HL-60 (cell line): ENCODE measurements around the gene RHBDD3.

ENCODE experiments used
- POLR2AphosphoS5 ChIP-seq: IDR thresholded peaks from 2 replicates; pipeline ENCODE4 v1.6.1; 2012; ENCODE audit warnings: low read depth
- TF ChIP-seq, protein P1 (sequence below): IDR thresholded peaks from one replicate; pipeline ENCODE4 v1.5.1; 2011; ENCODE audit warnings: low read length, control low read depth, inconsistent platforms; ENCODE audit not compliant: insufficient read depth
- TF ChIP-seq, protein P2 (sequence below): IDR thresholded peaks from 2 replicates; pipeline ENCODE4 v1.6.1; 2012; ENCODE audit warnings: low read depth; ENCODE audit not compliant: insufficient replicate concordance

DNA sequence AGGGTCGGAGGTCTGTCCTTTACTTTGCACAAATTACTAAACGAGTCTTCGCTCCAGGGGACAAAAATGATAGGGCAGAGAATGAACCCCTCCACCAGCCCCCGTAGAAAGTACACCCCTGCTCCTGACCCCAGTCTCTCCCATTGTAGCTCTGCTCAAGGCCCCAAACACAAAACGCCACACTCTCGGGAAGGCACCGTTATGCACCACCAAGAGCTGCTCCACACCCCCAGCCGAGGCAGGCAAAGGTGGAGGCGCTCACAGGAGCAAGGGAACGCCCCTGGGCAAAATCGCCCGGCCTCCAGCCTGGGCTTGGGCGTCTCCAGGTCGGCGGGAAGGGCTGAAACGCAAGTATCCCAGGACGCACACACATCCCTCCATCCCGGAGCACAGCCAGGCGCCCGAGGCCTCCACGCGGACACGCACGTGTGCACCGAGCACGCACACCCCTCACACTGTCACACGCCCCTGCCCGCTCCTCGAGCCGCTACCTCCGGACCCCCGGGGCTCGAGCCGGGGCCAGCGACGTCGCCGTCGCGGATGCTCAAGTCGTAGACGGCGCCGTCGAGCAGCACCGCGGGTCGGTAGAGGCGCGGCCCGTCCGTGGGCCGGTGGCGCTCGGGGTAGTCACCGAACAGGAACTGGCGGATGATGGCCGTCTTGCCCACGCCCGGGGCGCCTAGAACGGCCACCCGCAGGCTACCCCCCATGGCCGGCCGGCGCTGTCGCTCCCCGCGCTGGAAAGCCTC lies 46.9 kb upstream of the RHBDD3 start:
- TF ChIP-seq, protein P1, sequence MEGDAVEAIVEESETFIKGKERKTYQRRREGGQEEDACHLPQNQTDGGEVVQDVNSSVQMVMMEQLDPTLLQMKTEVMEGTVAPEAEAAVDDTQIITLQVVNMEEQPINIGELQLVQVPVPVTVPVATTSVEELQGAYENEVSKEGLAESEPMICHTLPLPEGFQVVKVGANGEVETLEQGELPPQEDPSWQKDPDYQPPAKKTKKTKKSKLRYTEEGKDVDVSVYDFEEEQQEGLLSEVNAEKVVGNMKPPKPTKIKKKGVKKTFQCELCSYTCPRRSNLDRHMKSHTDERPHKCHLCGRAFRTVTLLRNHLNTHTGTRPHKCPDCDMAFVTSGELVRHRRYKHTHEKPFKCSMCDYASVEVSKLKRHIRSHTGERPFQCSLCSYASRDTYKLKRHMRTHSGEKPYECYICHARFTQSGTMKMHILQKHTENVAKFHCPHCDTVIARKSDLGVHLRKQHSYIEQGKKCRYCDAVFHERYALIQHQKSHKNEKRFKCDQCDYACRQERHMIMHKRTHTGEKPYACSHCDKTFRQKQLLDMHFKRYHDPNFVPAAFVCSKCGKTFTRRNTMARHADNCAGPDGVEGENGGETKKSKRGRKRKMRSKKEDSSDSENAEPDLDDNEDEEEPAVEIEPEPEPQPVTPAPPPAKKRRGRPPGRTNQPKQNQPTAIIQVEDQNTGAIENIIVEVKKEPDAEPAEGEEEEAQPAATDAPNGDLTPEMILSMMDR: no peak
- TF ChIP-seq, protein P2, sequence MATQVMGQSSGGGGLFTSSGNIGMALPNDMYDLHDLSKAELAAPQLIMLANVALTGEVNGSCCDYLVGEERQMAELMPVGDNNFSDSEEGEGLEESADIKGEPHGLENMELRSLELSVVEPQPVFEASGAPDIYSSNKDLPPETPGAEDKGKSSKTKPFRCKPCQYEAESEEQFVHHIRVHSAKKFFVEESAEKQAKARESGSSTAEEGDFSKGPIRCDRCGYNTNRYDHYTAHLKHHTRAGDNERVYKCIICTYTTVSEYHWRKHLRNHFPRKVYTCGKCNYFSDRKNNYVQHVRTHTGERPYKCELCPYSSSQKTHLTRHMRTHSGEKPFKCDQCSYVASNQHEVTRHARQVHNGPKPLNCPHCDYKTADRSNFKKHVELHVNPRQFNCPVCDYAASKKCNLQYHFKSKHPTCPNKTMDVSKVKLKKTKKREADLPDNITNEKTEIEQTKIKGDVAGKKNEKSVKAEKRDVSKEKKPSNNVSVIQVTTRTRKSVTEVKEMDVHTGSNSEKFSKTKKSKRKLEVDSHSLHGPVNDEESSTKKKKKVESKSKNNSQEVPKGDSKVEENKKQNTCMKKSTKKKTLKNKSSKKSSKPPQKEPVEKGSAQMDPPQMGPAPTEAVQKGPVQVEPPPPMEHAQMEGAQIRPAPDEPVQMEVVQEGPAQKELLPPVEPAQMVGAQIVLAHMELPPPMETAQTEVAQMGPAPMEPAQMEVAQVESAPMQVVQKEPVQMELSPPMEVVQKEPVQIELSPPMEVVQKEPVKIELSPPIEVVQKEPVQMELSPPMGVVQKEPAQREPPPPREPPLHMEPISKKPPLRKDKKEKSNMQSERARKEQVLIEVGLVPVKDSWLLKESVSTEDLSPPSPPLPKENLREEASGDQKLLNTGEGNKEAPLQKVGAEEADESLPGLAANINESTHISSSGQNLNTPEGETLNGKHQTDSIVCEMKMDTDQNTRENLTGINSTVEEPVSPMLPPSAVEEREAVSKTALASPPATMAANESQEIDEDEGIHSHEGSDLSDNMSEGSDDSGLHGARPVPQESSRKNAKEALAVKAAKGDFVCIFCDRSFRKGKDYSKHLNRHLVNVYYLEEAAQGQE: no peak
- TF ChIP-seq POLR2AphosphoS5: no peak
